B cell (primary cell): ENCODE results near the gene BTLA. TPM values are rescaled to one million over a fixed set of nuclear protein-coding genes. Genes with fewer than 3 reads are reported as not detected.
A peak's percentile ranks its signal among the peaks of the same experiment; 100 is the strongest.
"Not testable (repeated sequence)": the region's sequence is repeated elsewhere in the genome, so short reads cannot be mapped to it uniquely, and the experiment has no call there.

Experiments used
- ATAC-seq: fragments of 200-7000 bp; cut with Tn5 transposase; one replicate; pipeline ENCODE4 v1.10.0; 2021; ENCODE audit warnings: low read depth, mild to moderate bottlenecking, moderate number of reproducible peaks, moderate library complexity
- CTCF ChIA-PET: fragments of 350-600 bp; sonication (Branson Sonifier 250); formaldehyde crosslinking; loops from one replicate; lab custom pipeline; 2021; ENCODE audit warnings: antibody characterized with exemption, inconsistent platforms; lab: Charles Lee
- POLR2A ChIA-PET: fragments of 350-600 bp; sonication (Branson Sonifier 250); formaldehyde crosslinking; loops from one replicate; lab custom pipeline; 2021; ENCODE audit warnings: antibody characterized with exemption; lab: Charles Lee
- DNase-seq: peaks from one replicate; pipeline ENCODE4 v3.0.0; 2013
- H2AFZ ChIP-seq: 2 replicates; pipeline ENCODE4 v1.6.1; 2012; ENCODE audit warnings: mild to moderate bottlenecking, low read depth, low read length; ENCODE audit not compliant: insufficient read depth, poor library complexity, severe bottlenecking
- H3K27ac ChIP-seq, 2 donors: 1 replicate in 1 of 2; 2 replicates in 1 of 2; pipeline ENCODE4 v1.5.1; 2012 to 2013; ENCODE audit warnings: low read length in 2 of 2, mild to moderate bottlenecking in 2 of 2, moderate library complexity in 1 of 2
- H3K27me3 ChIP-seq, 4 experiments: fragments of 200-600 bp in 1 of 4; sonication (generic) in 1 of 4; replicated peaks in 1 of 4; 1 replicate in 2 of 4; 2 replicates in 2 of 4; pipeline versions ENCODE4 v1.6.1 to v1.7.0; 2013 to 2016; ENCODE audit warnings: low read length in 3 of 4, mild to moderate bottlenecking in 2 of 4, mixed read lengths in 1 of 4, moderate library complexity in 1 of 4; ENCODE audit not compliant: insufficient read depth in 4 of 4, control insufficient read depth in 3 of 4; ENCODE audit errors: control extremely low read depth in 1 of 4
- H3K36me3 ChIP-seq, 2 experiments: replicated peaks in 1 of 2; 1 replicate in 1 of 2; 2 replicates in 1 of 2; pipeline versions ENCODE4 v1.6.1 to v1.7.1; 2013; ENCODE audit warnings: low read length in 1 of 2; ENCODE audit not compliant: insufficient read depth in 2 of 2, control insufficient read depth in 1 of 2; ENCODE audit errors: control extremely low read depth in 1 of 2, extremely low read depth in 1 of 2
- H3K4me1 ChIP-seq, 2 donors: fragments of 200-600 bp in 1 of 2; sonication (generic) in 1 of 2; 1 replicate in 1 of 2; 2 replicates in 1 of 2; pipeline versions ENCODE4 v1.5.1 to v1.6.1; 2013 to 2017; ENCODE audit warnings: low read length in 2 of 2; ENCODE audit not compliant: control insufficient read depth in 2 of 2, insufficient read depth in 2 of 2
- H3K4me2 ChIP-seq: replicated peaks from 2 replicates; pipeline ENCODE3; 2012; ENCODE audit warnings: mild to moderate bottlenecking, low read depth, low read length; ENCODE audit not compliant: poor library complexity, severe bottlenecking
- H3K4me3 ChIP-seq, 5 experiments: fragments of 200-600 bp in 1 of 5; sonication (generic) in 1 of 5; 1 replicate in 3 of 5; 2 replicates in 2 of 5; pipeline versions ENCODE4 v1.5.1 to v1.7.0; 2011 to 2016; ENCODE audit warnings: low read length in 4 of 5, mild to moderate bottlenecking in 4 of 5, low read depth in 2 of 5, control low read depth in 1 of 5, moderate library complexity in 1 of 5; ENCODE audit not compliant: insufficient read depth in 1 of 5; ENCODE audit errors: control extremely low read depth in 1 of 5, extremely low read depth in 1 of 5
- H3K79me2 ChIP-seq: fragments of 200-600 bp; sonication (generic); one replicate; pipeline ENCODE4 v1.6.0; 2016; ENCODE audit warnings: low read length; ENCODE audit not compliant: control insufficient read depth, insufficient read depth
- H3K9ac ChIP-seq: fragments of 200-600 bp; sonication (generic); 2 replicates; pipeline ENCODE4 v1.6.1; 2017; ENCODE audit warnings: mild to moderate bottlenecking, low read length, moderate library complexity
- H3K9me3 ChIP-seq, 3 donors: one replicate each; pipeline versions ENCODE4 v1.6.1 to v1.7.1; 2013; ENCODE audit warnings: low read length in 2 of 3; ENCODE audit not compliant: control insufficient read depth in 2 of 3, insufficient read depth in 1 of 3; ENCODE audit errors: control extremely low read depth in 1 of 3
- H4K20me1 ChIP-seq: 2 replicates; pipeline ENCODE4 v1.6.0; 2012; ENCODE audit warnings: mild to moderate bottlenecking, low read length; ENCODE audit not compliant: insufficient read depth, control insufficient read depth, poor library complexity, severe bottlenecking
- H3K27ac Mint-ChIP-seq: one replicate; pipeline ENCODE4 v1.8.0; 2021; ENCODE audit warnings: mixed read lengths
- H3K27me3 Mint-ChIP-seq: one replicate; pipeline ENCODE4 v1.8.0; 2021; ENCODE audit warnings: mixed read lengths
- H3K4me1 Mint-ChIP-seq: one replicate; pipeline ENCODE4 v1.8.0; 2021; ENCODE audit warnings: mixed read lengths
- H3K4me3 Mint-ChIP-seq: one replicate; pipeline ENCODE4 v1.8.0; 2021; ENCODE audit warnings: mixed read lengths
- H3K9me3 Mint-ChIP-seq: one replicate; pipeline ENCODE4 v1.8.0; 2022; ENCODE audit warnings: mixed read lengths; ENCODE audit not compliant: insufficient read depth
- EZH2 ChIP-seq: IDR thresholded peaks from 2 replicates; pipeline ENCODE4 v1.6.1; 2012; ENCODE audit warnings: borderline replicate concordance, low read depth, mild to moderate bottlenecking, moderate library complexity, low read length; ENCODE audit not compliant: insufficient read depth, poor library complexity, severe bottlenecking
- whole genome bisulfite sequencing: methylation state at CpG from one replicate; pipeline ENCODE4 v1.1.5; 2013; ENCODE audit warnings: missing lambda C conversion rate; ENCODE audit not compliant: insufficient coverage; 5-methylcytosine and 5-hydroxymethylcytosine counted together
- intact Hi-C: fragments of 100-400 bp; cut with micrococcal nuclease; formaldehyde crosslinking; loops from one replicate; pipeline ENCODE4 v1.10.0; 2022
- polyA plus RNA-seq: library from polyadenylated mRNA; depleted of rRNA; stranded (reverse); fragments of >200 nt; gene quantifications from 2 replicates; pipeline ENCODE4 v1.2.3, GENCODE V29; 2012
- total RNA-seq, 2 donors: library from RNA; stranded (reverse); fragments of 120-200 nt in 1 of 2; gene quantifications; 1 replicate in 1 of 2; 2 replicates in 1 of 2; pipeline versions ENCODE4 v1.2.3 to v1.2.4, GENCODE V29; 2013 to 2022
- TF ChIP-seq, protein P1 (sequence below): fragments of 200-600 bp; IDR thresholded peaks from one replicate; pipeline ENCODE4 v1.8.0; 2022; ENCODE audit warnings: antibody characterized with exemption, mild to moderate bottlenecking

BTLA gene
- total and polyA plus RNA-seq, 2 donors (not counting 1 experiment from before 2014, with no cell fraction given): 75.7 to 101 TPM

DNA sequence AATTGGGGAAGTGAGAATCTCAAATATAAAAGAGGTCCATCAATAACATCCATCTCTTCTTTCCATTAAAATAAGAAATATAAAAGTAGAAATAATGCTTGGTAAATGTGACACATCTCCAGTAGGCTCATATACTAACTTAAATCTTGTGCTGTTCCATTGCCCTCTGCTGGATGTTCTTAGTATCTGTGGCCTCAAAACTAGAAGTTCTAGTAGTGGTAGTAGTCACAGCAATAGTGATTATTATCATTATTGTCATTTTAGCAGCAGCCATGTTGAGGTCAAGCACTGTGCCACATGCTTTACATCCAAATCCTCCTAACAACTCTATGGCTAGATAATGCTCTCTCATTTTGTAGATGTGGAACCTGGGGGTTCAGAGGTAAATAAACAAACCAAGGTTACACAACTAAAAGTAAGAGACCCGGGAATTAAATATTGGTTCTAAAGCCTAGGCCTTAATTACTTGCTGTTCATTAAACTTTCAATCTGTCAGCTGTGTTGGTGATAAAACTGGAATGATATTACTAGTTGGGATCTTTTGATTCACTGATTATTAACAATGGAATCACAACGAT lies 20.2 kb upstream of the BTLA start:
- no peak overlapping the region for H3K9ac ChIP-seq
- H3K27me3 ChIP-seq: no peaks in the 10 kb centered on the region
- intact Hi-C loops: loop anchor here (1.0 to 5.0 kb wide), 7 partner anchors 15 to 407 kb away; partner anchors contain the start of gene BTLA
- Mint-ChIP-seq H3K9me3 (peaks cover 2% of the 10 kb centered on the region), H3K4me3 (peak overlapping the region; percentile 49), H3K27me3 (no peaks in the 10 kb centered on the region), H3K4me1 (peaks cover 35% of the 10 kb centered on the region), H3K27ac (peak overlapping the region; percentile 87)
- WGBS: no CpG with 5 or more reads among the region's 2 CpGs
- peak overlapping the region; percentile 49 for H3K4me2 ChIP-seq
- H3K4me3 ChIP-seq: no peak overlapping the region
- peak; percentile 86 for ATAC-seq
- ChIA-PET CTCF (interaction anchor here (0.6 to 7.4 kb wide), 23 partner anchors 12 to 492 kb away, joined by 3 to 64 read pairs (median 7); partner anchors contain the start of genes CD200 and SLC9C1), POLR2A (interaction anchor here (0.8 kb wide), 1 partner anchor 21 kb away, joined by 3 read pairs; the partner anchor contains the start of gene BTLA)
- H3K4me1 ChIP-seq: peaks cover 21 to 32% of the 10 kb centered on the region in 2 donors
- DNase-seq: peak; percentile 79
- peaks cover 22% of the 10 kb centered on the region for H3K79me2 ChIP-seq
- H3K9me3 ChIP-seq: peaks cover 0 to 3% (median 0%) of the 10 kb centered on the region in 3 donors
- no peak overlapping the region for H2AFZ ChIP-seq
- TF ChIP-seq EZH2: no peak
- TF ChIP-seq, protein P1, sequence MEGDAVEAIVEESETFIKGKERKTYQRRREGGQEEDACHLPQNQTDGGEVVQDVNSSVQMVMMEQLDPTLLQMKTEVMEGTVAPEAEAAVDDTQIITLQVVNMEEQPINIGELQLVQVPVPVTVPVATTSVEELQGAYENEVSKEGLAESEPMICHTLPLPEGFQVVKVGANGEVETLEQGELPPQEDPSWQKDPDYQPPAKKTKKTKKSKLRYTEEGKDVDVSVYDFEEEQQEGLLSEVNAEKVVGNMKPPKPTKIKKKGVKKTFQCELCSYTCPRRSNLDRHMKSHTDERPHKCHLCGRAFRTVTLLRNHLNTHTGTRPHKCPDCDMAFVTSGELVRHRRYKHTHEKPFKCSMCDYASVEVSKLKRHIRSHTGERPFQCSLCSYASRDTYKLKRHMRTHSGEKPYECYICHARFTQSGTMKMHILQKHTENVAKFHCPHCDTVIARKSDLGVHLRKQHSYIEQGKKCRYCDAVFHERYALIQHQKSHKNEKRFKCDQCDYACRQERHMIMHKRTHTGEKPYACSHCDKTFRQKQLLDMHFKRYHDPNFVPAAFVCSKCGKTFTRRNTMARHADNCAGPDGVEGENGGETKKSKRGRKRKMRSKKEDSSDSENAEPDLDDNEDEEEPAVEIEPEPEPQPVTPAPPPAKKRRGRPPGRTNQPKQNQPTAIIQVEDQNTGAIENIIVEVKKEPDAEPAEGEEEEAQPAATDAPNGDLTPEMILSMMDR: peak; percentile 89
- H3K27ac ChIP-seq: peak overlapping the region in 1 of 2 donors; percentile 74
- H4K20me1 ChIP-seq: no peaks in the 10 kb centered on the region
- H3K36me3 ChIP-seq: no peaks in the 10 kb centered on the region

- Histone ChIP-seq H3K79me2 (peaks cover 24% of the 10 kb centered on the region), H3K4me2 (peak overlapping the region; percentile 49), H3K27ac (peak overlapping the region; percentile 34 to 74), H3K4me1 (peaks cover 26 to 38% of the 10 kb centered on the region in 2 donors)
- peak; percentile 54 for DNase-seq
- H3K9ac ChIP-seq, H4K20me1 ChIP-seq, H2AFZ ChIP-seq, H3K27me3 ChIP-seq, H3K9me3 ChIP-seq, H3K4me3 ChIP-seq, H3K9me3 Mint-ChIP-seq, H3K36me3 ChIP-seq, H3K27me3 Mint-ChIP-seq: not testable (repeated sequence)
- CTCF ChIA-PET: interaction anchor here (0.8 to 7.4 kb wide), 23 partner anchors 11 to 409 kb away, joined by 3 to 64 read pairs (median 4); partner anchors contain the start of genes BTLA, CD200 and SLC9C1
- Mint-ChIP-seq H3K4me3 (peak overlapping the region; percentile 49), H3K27ac (peak overlapping the region; percentile 87), H3K4me1 (peaks cover 40% of the 10 kb centered on the region)
- POLR2A ChIA-PET: interaction anchor here (0.8 to 0.9 kb wide), 2 partner anchors 20 to 185 kb away, joined by 3 read pairs; partner anchors contain the start of gene BTLA
- no CpG with 5 or more reads among the region's 3 CpGs for WGBS
- intact Hi-C loops: loop anchor here (1.0 to 5.0 kb wide), 7 partner anchors 15 to 407 kb away; partner anchors contain the start of gene BTLA
- peak; percentile 48 for ATAC-seq
Measured at GRCh38 chr3:112518970-112519369, 19.7 kb upstream of the BTLA start.
